ENCODE measurements around the gene IQGAP1. TPM values are rescaled to one million over a fixed set of nuclear protein-coding genes. Genes with fewer than 3 reads are reported as not detected.
"Not testable (repeated sequence)": the region's sequence is repeated elsewhere in the genome, so short reads cannot be mapped to it uniquely, and the experiment has no call there.

IQGAP1 gene
- total RNA-seq, 1 donor from 2014 or later, result 227 TPM

- intact Hi-C loops (cut with micrococcal nuclease), result no loop called here
Observed at GRCh38 chr15:90512276-90512675, 124.2 kb downstream of the IQGAP1 start.

DNA sequence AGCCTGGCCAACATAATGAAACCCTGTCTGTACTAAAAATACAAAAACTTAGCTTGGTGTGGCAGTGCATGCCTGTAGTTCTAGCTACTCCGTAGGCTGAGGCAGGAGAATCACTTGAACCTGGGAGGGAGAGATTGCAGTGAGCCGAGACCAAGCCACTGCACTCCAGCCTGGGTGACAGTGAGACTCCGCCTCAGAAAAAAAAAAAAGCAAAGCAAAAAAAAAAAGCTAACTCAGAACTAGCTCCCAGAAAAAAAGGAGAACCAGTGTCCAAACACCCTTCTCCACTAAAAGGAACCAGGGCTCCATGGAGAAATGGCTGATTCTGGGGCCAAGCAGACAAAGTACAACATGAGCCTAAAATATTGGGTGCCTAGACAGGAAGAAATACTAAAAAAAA lies 124.9 kb downstream of the IQGAP1 start:
- POLR2A ChIA-PET, result interaction anchor here (0.6 kb wide), 1 partner anchor 298 kb away, joined by 4 read pairs; no protein-coding TSS in a partner anchor
- CTCF ChIA-PET, result interaction anchor here (1.0 kb wide), 1 partner anchor 91 kb away, joined by 3 read pairs; no protein-coding TSS in a partner anchor
- Mint-ChIP-seq H3K27ac (no peak overlapping the region), H3K27me3 (no peaks in the 10 kb centered on the region), H3K4me3 (no peak overlapping the region), H3K36me3 (ENCODE audit: low read depth) (no peaks in the 10 kb centered on the region), H3K9me3 (no peaks in the 10 kb centered on the region), H3K4me1 (peaks cover 11% of the 10 kb centered on the region)
- no peak for DNase-seq
- TF ChIP-seq, protein P1, sequence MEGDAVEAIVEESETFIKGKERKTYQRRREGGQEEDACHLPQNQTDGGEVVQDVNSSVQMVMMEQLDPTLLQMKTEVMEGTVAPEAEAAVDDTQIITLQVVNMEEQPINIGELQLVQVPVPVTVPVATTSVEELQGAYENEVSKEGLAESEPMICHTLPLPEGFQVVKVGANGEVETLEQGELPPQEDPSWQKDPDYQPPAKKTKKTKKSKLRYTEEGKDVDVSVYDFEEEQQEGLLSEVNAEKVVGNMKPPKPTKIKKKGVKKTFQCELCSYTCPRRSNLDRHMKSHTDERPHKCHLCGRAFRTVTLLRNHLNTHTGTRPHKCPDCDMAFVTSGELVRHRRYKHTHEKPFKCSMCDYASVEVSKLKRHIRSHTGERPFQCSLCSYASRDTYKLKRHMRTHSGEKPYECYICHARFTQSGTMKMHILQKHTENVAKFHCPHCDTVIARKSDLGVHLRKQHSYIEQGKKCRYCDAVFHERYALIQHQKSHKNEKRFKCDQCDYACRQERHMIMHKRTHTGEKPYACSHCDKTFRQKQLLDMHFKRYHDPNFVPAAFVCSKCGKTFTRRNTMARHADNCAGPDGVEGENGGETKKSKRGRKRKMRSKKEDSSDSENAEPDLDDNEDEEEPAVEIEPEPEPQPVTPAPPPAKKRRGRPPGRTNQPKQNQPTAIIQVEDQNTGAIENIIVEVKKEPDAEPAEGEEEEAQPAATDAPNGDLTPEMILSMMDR (IDR thresholded peaks at IDR 0.05), result no peak
- ATAC-seq (ENCODE audit: low read depth), result no peak
- intact Hi-C loops (cut with micrococcal nuclease), result no loop called here

More at GRCh38 chr15:90512276-90512675, 124.2 kb downstream of the IQGAP1 start:
- H3K9me3 Mint-ChIP-seq, result no peaks in the 10 kb centered on the region
- no peak overlapping the region for H3K27ac Mint-ChIP-seq
- DNase-seq, result no peak
- H3K4me3 Mint-ChIP-seq, result no peak overlapping the region
- ATAC-seq (ENCODE audit: low read depth), result no peak
- no peaks in the 10 kb centered on the region for H3K27me3 Mint-ChIP-seq
- H3K4me1 Mint-ChIP-seq, result peaks cover 11% of the 10 kb centered on the region
- POLR2A ChIA-PET, result interaction anchor here (0.6 kb wide), 1 partner anchor 130 kb away, joined by 4 read pairs; no protein-coding TSS in a partner anchor
- CTCF ChIA-PET, result interaction anchor here (0.7 to 1.0 kb wide), 2 partner anchors 92 to 193 kb away, joined by 3 read pairs; no protein-coding TSS in a partner anchor
- peaks cover 2% of the 10 kb centered on the region for H3K36me3 Mint-ChIP-seq (ENCODE audit: low read depth)
- TF ChIP-seq, protein P1 (IDR thresholded peaks at IDR 0.05), result no peak

- TF ChIP-seq, protein P1 (IDR thresholded peaks at IDR 0.05), result no peak
- no peak overlapping the region for H3K27ac Mint-ChIP-seq
- H3K4me3 Mint-ChIP-seq, result no peak overlapping the region
- peaks cover 11% of the 10 kb centered on the region for H3K4me1 Mint-ChIP-seq
- no peaks in the 10 kb centered on the region for H3K9me3 Mint-ChIP-seq
- H3K36me3 Mint-ChIP-seq (ENCODE audit: low read depth), result no peaks in the 10 kb centered on the region
- DNase-seq (no peak), ATAC-seq (ENCODE audit: low read depth) (no peak)
- H3K27me3 Mint-ChIP-seq, result no peaks in the 10 kb centered on the region
- intact Hi-C loops (cut with micrococcal nuclease), result no loop called here
- ChIA-PET POLR2A (interaction anchor here (0.6 kb wide), 2 partner anchors 154 to 298 kb away, joined by 4 to 7 read pairs; no protein-coding TSS in a partner anchor), CTCF (no interaction called here)
Observed at GRCh38 chr15:90513448-90513847, 125.4 kb downstream of the IQGAP1 start.

DNA sequence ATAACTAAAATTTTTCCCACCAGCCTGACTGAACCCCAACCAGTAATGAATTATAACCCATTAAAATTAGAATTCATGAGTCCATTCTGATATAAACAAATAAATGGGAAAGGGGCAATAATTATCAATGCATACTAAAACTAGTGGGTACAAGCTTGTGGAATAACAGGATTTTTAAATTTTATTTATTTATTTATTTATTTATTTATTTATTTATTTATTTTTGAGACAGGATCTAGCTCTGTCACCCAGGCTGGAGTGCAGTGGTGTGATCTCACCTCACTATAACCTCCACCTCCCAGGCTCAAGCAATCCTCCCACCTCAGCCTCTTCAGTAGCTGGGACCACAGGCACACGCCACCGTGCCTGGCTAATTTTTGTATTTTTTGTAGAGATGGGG lies 125.9 kb downstream of the IQGAP1 start:
- POLR2A ChIA-PET, result interaction anchor here (0.6 to 0.7 kb wide), 2 partner anchors 106 to 155 kb away, joined by 4 to 7 read pairs; no protein-coding TSS in a partner anchor

DNA sequence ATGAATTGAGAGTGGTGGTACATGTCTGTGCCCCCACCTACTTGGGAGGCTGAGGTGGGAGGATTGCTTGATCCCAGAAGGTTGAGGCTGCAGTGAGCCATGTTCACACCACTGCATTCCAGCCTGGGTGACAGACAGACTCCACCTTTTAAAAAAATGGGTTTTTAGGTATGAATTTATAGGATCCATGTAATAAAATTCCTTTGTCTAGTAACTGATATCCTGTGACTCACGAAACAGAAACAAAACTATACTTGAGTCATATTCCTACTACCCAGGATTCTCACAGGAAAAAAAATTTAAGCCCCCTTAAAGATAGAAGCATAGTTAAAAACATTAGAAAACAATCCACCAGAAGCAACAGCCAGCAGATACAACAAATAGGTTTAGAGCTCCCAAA lies 131.6 kb downstream of the IQGAP1 start:
- intact Hi-C loops (cut with micrococcal nuclease), result no loop called here
- no peak overlapping the region for H3K27ac Mint-ChIP-seq
- H3K9me3 Mint-ChIP-seq, result no peaks in the 10 kb centered on the region
- ChIA-PET POLR2A (interaction anchor here (0.5 to 1.3 kb wide), 3 partner anchors 9 to 131 kb away, joined by 3 to 5 read pairs (median 3); no protein-coding TSS in a partner anchor), CTCF (no interaction called here)
- H3K27me3 Mint-ChIP-seq, result no peaks in the 10 kb centered on the region
- ATAC-seq (ENCODE audit: low read depth), result no peak
- H3K4me1 Mint-ChIP-seq, result peaks cover 24% of the 10 kb centered on the region
- TF ChIP-seq, protein P1 (IDR thresholded peaks at IDR 0.05), result no peak
- no peak for DNase-seq
- H3K36me3 Mint-ChIP-seq (ENCODE audit: low read depth), result no peaks in the 10 kb centered on the region
- H3K4me3 Mint-ChIP-seq, result no peak overlapping the region

More for the DNA sequence above, 125.9 kb downstream of the IQGAP1 start:
- H3K4me3 Mint-ChIP-seq; intact Hi-C loops (cut with micrococcal nuclease); H3K27ac Mint-ChIP-seq; H3K9me3 Mint-ChIP-seq; CTCF ChIA-PET; DNase-seq; H3K36me3 Mint-ChIP-seq (ENCODE audit: low read depth); ATAC-seq (ENCODE audit: low read depth); H3K27me3 Mint-ChIP-seq: not testable (repeated sequence)
- peaks cover 11% of the 10 kb centered on the region for H3K4me1 Mint-ChIP-seq
